ENCODE measurements around the gene VPS13C.
"Not testable (repeated sequence)": the region's sequence is repeated elsewhere in the genome, so short reads cannot be mapped to it uniquely, and the experiment has no call there.

The VPS13C gene

GRCh38 chr15:62020576-62021160 is 39.6 kb downstream of the VPS13C start:
- DNase-seq (ENCODE audit: low read depth) = peak; percentile 29
- TF ChIP-seq, protein P1, sequence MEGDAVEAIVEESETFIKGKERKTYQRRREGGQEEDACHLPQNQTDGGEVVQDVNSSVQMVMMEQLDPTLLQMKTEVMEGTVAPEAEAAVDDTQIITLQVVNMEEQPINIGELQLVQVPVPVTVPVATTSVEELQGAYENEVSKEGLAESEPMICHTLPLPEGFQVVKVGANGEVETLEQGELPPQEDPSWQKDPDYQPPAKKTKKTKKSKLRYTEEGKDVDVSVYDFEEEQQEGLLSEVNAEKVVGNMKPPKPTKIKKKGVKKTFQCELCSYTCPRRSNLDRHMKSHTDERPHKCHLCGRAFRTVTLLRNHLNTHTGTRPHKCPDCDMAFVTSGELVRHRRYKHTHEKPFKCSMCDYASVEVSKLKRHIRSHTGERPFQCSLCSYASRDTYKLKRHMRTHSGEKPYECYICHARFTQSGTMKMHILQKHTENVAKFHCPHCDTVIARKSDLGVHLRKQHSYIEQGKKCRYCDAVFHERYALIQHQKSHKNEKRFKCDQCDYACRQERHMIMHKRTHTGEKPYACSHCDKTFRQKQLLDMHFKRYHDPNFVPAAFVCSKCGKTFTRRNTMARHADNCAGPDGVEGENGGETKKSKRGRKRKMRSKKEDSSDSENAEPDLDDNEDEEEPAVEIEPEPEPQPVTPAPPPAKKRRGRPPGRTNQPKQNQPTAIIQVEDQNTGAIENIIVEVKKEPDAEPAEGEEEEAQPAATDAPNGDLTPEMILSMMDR (IDR thresholded peaks at IDR 0.05; ENCODE audit: insufficient read depth, low read depth, low read length, missing control alignments) = no peak
- H3K4me3 ChIP-seq (ENCODE audit: low read length) = no peak overlapping the region

DNA sequence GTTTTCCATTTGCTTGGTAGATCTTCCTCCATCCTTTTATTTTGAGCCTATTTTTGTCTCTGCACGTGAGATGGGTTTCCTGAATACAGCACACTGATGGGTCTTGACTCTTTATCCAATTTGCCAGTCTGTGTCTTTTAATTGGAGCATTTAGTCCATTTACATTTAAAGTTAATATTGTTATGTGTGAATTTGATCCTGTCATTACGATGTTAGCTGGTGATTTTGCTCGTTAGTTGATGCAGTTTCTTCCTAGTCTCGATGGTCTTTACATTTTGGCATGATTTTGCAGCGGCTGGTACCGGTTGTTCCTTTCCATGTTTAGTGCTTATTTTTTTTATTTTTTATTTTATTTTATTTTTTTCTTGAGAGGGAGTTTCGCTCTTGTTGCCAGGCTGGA is 54.9 kb downstream of the VPS13C start:
- not testable (repeated sequence) for DNase-seq (ENCODE audit: low read depth); H3K4me3 ChIP-seq (ENCODE audit: low read length)

DNA sequence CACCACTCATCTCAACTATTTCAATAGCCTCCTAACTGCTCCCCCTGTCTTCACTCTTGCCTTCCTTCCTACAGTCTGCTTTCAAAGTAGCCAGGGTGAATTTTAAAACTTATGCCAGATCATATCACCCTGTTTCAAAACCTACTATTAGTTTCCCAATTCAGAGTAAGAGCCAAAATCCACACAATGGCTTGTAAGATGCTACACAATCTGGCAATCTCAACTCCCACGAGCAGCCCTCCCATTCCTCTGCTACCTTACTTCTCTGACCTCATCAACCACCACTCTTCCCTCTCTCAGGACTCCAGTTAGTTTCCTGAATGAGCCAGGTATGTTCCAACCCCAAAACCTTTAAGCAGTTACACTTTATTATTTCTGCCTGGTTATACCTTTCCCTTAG is 62.5 kb downstream of the VPS13C start:
- DNase-seq (ENCODE audit: low read depth) = no peak
- TF ChIP-seq, protein P1 (IDR thresholded peaks at IDR 0.05; ENCODE audit: insufficient read depth, low read depth, low read length, missing control alignments) = no peak
- H3K4me3 ChIP-seq (ENCODE audit: low read length) = no peak overlapping the region

GRCh38 chr15:61996056-61996635 is 64.1 kb downstream of the VPS13C start:
- no peak for DNase-seq (ENCODE audit: low read depth)
- no peak overlapping the region for H3K4me3 ChIP-seq (ENCODE audit: low read length)
- TF ChIP-seq, protein P1 (IDR thresholded peaks at IDR 0.05; ENCODE audit: insufficient read depth, low read depth, low read length, missing control alignments) = no peak

GRCh38 chr15:61994216-61994615 is 66.0 kb downstream of the VPS13C start:
- TF ChIP-seq, protein P1 (IDR thresholded peaks at IDR 0.05; ENCODE audit: insufficient read depth, low read depth, low read length, missing control alignments) = no peak
- peak; percentile 66 for DNase-seq (ENCODE audit: low read depth)
- H3K4me3 ChIP-seq (ENCODE audit: low read length) = no peak overlapping the region

GRCh38 chr15:61992518-61992917 is 67.7 kb downstream of the VPS13C start:
- no peak for DNase-seq (ENCODE audit: low read depth)
- TF ChIP-seq, protein P1 (IDR thresholded peaks at IDR 0.05; ENCODE audit: insufficient read depth, low read depth, low read length, missing control alignments) = no peak
- no peak overlapping the region for H3K4me3 ChIP-seq (ENCODE audit: low read length)

DNA sequence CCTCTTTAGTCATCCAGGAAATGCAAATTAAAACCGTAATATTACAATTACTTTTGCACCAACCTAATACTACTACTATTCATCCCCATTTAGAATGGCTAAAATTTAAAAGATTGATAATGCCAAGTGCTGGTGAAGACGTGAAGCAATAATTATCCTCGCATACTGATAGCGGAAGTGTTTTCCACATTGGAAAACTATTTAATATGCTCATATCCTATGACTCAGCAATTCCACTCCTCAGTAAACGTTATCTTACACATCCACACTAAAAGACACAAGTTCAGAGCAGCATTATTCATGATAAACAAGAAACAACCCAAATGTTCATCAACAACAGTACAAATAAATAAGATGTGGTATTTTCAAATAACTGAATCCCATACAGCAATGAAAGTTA is 70.6 kb downstream of the VPS13C start:
- H3K4me3 ChIP-seq (ENCODE audit: low read length) = no peak overlapping the region
- TF ChIP-seq, protein P1 (IDR thresholded peaks at IDR 0.05; ENCODE audit: insufficient read depth, low read depth, low read length, missing control alignments) = no peak
- DNase-seq (ENCODE audit: low read depth) = no peak

All from epithelial cell of esophagus (primary cell).